HG03139 (cell line): ENCODE data around the gene CSNK2A2.
A peak's percentile ranks its signal among the peaks of the same experiment; 100 is the strongest.

Experiments used
- ATAC-seq: cut with Tn5 transposase; IDR thresholded peaks from one replicate; pipeline ENCODE4 v1.9.1; 2021; ENCODE audit not compliant: unreplicated experiment

The CSNK2A2 gene

DNA sequence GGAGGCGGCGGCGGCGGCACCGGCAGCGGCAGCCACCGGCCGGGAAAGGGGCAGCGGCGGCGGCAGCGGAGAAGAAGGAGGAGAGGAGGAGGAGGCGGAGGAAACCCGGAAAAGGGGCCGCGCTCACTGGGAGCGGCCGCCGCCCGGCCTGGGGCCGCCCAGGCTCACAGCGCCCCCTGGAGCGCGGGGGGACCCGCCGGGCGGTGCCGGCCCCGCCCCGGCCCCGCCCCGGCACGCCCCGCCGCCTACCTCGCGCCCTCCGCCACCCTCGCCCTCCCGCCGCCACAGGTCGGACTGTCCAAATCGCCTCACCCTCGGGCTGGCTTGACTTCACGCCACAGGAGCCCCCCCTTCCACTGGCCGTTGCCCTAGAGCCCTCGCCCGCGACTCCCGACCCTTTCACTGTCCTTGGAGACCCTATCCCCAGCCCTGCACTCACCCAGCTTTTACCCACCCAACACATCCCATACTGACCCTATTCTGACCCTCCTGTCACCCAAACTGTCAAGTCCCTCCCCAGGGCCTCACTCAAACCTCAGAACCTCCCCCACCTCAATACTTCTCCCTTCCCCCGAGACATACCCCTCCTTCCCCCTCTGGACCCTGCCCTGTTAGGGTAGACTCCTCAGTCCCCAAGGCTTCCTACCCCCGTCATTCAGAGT, at the start of gene CSNK2A2:
Gene CSNK2A2 (minus strand): TSS at position 85 of the 662 bp plus-strand sequence. CDS start 370 bp downstream, outside the sequence.
- peak; percentile 86 for ATAC-seq

DNA sequence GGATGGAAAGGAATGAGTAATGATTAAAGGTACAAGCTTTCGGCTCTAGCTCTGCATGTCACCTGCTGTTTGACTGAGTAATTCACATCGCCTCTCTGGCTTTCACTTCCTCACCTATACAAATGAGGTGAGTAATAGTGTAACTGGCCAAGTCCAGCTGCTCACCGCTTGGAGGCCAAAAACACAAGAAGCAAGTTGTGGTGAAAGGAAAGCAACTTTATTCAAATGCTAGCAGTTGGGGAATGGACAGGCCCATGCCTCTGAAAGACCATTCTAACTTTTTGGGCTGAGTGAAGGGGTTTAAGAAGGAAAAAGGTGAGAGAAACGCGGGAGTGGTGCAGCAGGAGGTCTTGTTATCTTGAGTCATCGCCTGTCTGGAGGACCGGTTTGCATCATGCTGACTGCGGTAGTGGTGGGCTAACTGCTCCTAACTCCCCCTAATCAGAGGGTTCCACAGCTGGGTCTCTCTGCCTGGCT, 45.7 kb upstream of the CSNK2A2 start:
- peak; percentile 96 for ATAC-seq

GRCh38 chr16:58236831-58237230, 38.9 kb upstream of the CSNK2A2 start:
- no peak for ATAC-seq

DNA sequence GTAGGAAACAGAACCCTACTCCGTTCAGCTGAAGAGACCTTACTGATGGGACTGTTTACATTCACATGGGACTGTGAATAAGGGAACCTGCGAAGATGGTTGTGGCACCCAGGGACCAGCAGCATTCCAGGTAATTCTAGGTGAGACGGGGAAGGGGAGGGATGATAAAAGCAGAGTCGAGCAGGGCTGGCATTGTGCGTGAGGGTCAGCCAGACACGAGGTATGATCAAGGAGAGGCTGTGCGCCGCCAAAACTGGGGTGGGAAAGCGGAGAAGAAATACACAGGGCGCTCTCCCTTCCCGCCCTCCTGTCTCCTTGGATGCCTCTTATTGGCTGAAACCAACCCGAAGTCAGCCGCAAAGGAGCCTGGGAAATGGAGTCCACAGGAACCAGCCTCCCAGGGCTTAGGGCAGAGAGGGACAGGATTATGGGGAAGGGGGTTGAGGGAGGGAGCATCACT, 38.4 kb upstream of the CSNK2A2 start:
- ATAC-seq = peak; percentile 88

DNA sequence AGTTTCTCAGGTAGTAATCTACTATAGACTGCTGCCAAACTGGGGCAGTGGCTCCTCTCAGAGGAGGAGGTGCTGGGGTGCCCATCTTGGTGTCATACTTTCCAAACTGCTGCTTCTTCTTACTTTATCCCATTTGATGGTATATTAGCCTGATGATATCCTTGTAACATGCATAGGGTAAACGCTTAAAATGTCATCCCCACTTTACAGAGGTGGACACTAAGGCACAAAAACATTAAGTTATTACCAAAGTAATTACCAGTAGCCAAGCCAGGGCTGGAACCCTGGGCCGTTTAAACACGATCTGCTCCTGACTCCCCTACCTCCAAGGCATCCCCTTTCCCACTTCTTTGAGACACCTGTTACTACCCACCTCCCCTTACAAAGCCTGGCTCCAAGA, 37.8 kb upstream of the CSNK2A2 start:
- ATAC-seq = no peak

DNA sequence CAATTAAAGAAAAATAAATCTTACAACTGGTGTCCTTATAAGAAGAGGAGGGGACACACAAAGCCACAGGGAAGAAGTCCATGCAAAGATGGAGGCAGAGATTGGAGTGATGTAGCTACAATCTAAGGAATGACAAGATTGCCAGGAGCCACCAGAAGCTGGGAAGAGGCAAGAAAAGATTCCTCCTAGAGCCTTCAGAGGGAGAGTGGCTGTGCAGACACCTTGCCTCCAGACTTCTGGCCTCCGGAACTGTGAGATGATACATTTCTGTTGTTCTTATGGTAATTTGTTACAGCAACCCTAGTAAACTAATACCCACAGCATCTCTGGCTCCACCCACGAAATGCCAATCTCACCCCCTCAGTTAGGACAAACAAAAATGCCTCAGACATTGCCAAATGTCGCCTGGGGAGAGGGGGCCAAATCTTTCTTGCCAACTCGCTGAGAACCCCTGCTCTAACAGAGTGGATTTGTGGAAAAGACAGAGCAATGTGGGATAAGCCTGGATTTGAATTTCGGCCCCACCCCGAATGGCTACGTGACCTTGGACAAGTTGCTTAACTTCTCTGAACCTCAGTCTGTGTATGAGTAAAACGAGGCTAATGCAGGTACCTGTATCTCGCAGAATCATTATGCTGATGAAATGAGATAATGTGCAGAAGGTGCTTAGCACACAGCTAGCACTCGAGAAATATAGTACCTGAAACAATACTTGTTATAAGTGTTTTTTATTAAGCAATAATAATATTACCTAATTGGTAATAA, 37.1 kb upstream of the CSNK2A2 start:
- no peak for ATAC-seq

- no peak for ATAC-seq
Observed at GRCh38 chr16:58230259-58230658, 32.4 kb upstream of the CSNK2A2 start.

DNA sequence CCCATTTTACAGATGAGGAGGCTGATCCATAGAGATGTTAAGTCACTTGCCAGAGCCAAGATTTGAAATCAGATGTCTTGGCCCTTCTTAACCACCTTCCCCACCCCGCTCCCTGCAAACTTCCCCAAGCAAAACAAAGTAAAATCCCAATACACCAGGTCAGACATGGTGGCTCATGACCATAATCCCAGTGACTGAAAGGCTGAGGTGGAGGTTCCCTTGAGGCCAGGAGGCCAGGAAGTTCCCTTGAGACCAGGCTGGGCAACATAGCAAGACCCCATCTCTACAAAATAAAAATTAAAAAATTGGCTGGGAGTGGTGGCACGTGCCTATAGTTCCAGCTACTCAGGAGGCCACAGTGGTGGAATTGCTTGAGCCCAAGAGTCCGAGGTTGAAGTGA, 28.9 kb upstream of the CSNK2A2 start:
- no peak for ATAC-seq

- no peak for ATAC-seq
Observed at GRCh38 chr16:58225965-58226602, 28.2 kb upstream of the CSNK2A2 start.

DNA sequence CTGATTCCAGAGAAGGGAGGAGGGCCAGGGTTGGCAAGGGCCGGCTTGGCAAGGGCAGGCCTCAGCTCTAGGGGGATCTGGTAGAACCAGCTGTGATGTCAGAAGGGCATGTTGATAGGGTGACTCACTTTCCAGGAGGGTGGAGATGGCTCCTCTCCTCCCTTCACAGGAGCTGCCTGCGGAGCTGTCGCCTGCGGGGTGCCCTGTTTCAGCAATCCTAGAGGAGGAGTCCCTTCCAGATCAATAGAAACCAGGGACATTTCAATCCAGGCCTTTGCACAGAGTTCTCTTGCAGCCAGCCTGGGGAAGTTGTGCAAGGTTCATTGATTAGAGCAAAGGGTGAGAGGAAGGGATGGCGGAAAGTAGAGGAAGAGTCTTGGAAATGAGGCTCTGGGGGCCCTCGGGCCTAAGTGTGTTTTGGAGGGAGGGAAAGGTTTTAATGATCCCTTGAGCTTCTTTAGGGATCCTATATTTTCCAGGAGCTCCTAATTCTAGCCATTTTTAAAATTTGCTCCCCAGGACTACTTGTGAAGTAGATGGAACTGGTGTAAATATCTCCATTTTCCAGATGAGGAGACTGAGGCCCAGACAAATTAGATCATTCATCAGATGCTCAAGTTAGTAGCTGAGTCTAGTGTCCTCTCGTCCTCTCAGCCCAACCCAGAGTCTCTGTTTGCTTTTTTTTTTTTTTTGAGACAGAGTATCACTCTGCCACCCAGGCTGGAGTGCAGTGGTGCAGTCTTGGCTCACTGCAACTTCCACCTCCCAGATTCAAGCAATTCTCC, 24.8 kb upstream of the CSNK2A2 start:
- ATAC-seq = no peak

GRCh38 chr16:58219432-58219831, 21.5 kb upstream of the CSNK2A2 start:
- ATAC-seq = no peak

DNA sequence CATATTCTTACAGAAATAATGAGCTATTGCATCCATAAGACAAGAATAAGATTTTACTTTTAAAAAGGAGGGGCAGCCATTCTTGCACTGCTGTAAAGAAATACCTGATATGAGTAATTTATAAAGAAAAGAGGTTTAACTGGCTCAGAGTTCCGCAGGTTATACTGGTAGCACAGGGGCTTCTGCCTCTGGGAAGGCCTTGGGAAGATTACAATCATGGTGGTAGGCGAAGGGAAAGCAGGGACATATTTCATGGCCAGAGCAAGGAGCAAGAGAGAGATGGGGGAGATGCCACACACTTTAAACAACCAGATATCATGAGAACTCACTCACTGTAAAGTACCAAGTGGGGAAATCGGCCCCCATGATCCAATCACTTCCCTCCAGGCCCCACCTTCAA, 20.9 kb upstream of the CSNK2A2 start:
- no peak for ATAC-seq

GRCh38 chr16:58217311-58217925, 19.5 kb upstream of the CSNK2A2 start:
- ATAC-seq = no peak

DNA sequence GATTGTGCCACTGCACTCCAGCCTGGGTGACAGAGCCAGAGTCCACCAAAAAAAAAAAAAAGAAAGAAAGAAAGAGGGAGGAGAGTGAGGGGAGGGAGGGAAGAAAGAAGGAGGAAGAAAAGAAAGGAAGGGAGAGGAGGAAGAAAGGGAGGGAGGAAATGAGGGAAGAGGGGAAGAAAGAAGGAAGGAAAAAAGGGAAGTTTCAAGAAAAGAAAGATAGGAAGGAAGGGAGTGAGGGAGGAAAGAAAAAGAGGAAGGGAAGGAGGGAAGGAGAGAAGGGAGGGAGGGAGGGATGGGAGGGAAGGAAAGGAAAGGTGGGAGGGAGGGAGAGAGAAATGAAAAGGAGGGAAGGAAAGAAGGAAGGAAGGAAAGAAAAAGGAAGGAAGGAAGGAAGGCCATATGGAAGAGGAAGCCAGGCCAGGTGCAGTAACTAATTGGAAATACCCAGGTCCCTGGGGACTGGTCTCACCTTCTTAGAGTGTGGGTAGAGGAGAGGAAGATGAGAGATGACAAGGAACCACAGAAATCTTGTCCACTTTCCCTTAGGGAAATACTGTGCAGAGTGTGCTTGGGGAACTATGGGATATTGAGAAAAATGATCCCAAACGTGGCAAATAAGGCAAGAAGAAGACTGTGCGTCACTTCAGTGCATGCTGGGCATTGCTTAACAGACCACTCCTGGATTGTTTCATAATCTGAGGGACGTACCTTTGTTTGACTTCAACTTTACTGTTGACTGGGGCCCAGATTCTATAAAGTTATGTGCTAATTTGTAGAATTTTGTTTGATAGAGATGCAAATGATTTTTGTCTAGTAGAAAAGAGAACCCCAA, 15.1 kb upstream of the CSNK2A2 start:
- no peak for ATAC-seq

DNA sequence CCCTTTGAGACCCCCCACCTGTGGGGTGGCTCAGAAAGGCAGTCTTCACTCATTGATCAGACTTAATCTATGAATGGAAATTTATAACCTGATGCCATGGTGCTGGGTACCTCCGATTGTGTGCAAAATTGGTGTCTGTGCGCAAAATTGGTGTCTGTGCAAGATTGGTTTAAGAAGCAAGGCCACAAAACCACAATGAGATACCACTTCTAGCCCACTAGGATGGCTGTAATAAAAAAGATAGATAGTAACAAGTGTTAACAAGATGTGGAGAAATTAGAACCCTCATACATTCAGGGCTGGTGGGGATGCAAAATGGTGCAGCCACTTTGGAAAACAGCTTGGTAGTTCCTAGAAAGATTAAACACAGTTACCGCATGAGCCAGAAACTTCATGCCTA, 13.9 kb upstream of the CSNK2A2 start:
- ATAC-seq = no peak

GRCh38 chr16:58211245-58211644, 13.3 kb upstream of the CSNK2A2 start:
- ATAC-seq = no peak

GRCh38 chr16:58205276-58206036, 7.5 kb upstream of the CSNK2A2 start:
- no peak for ATAC-seq

GRCh38 chr16:58201163-58201562, 3.3 kb upstream of the CSNK2A2 start:
- ATAC-seq = no peak
